NCI-H524 treated with DMSO at 0.1 percent for 48 hours (cell line): ENCODE results near the gene KRTAP10-9.
"Not testable (repeated sequence)": the region's sequence is repeated elsewhere in the genome, so short reads cannot be mapped to it uniquely, and the experiment has no call there.

Source experiments
- DNase-seq: peaks from one replicate; lab custom pipeline; 2025; lab: John Stamatoyannopoulos, UW

The KRTAP10-9 gene

GRCh38 chr21:44614961-44615391 is 11.9 kb upstream of the KRTAP10-9 start:
- no peak for DNase-seq

- no peak for DNase-seq
Measured at GRCh38 chr21:44615466-44615865, 11.4 kb upstream of the KRTAP10-9 start.

GRCh38 chr21:44615911-44616590 is 10.8 kb upstream of the KRTAP10-9 start:
- DNase-seq = peak; percentile 67

GRCh38 chr21:44616591-44616926 is 10.3 kb upstream of the KRTAP10-9 start:
- DNase-seq = no peak

- peak; percentile 51 for DNase-seq
Measured at GRCh38 chr21:44617071-44617501, 9.8 kb upstream of the KRTAP10-9 start.

- no peak for DNase-seq
Measured at GRCh38 chr21:44618504-44618903, 8.4 kb upstream of the KRTAP10-9 start.

- no peak for DNase-seq
Measured at GRCh38 chr21:44618909-44619308, 8.0 kb upstream of the KRTAP10-9 start.

- DNase-seq = no peak
Measured at GRCh38 chr21:44619886-44620285, 7.0 kb upstream of the KRTAP10-9 start.

GRCh38 chr21:44623575-44623974 is 3.3 kb upstream of the KRTAP10-9 start:
- no peak for DNase-seq

GRCh38 chr21:44625756-44626155 is 1.1 kb upstream of the KRTAP10-9 start:
- DNase-seq = no peak

- DNase-seq = no peak
Measured at GRCh38 chr21:44626262-44626661, 631 bp upstream of the KRTAP10-9 start.

- DNase-seq = not testable (repeated sequence)
Measured at GRCh38 chr21:44627181-44627822, 409 bp downstream of the KRTAP10-9 start.

- DNase-seq = not testable (repeated sequence)
Measured at GRCh38 chr21:44627831-44628233, 939 bp downstream of the KRTAP10-9 start.

- no peak for DNase-seq
Measured at GRCh38 chr21:44628707-44629391, 2.0 kb downstream of the KRTAP10-9 start.

GRCh38 chr21:44630440-44630839 is 3.5 kb downstream of the KRTAP10-9 start:
- DNase-seq = no peak

- DNase-seq = no peak
Measured at GRCh38 chr21:44632067-44632466, 5.2 kb downstream of the KRTAP10-9 start.

GRCh38 chr21:44636209-44637017 is 9.5 kb downstream of the KRTAP10-9 start:
- DNase-seq = no peak

GRCh38 chr21:44637018-44637850 is 10.3 kb downstream of the KRTAP10-9 start, which contains the start of gene KRTAP10-10:
TSS of gene KRTAP10-10 (plus strand) at chr21:44637356. CDS start at chr21:44637418, 62 bp downstream.
- DNase-seq = no peak

GRCh38 chr21:44637851-44638348 is 11.0 kb downstream of the KRTAP10-9 start:
- not testable (repeated sequence) for DNase-seq

GRCh38 chr21:44638506-44639330 is 11.8 kb downstream of the KRTAP10-9 start:
- not testable (repeated sequence) for DNase-seq
